AG10803 (cell line): ENCODE measurements around the gene CLDN18.

Source experiments
- DNase-seq: peaks from one replicate; pipeline ENCODE4 v3.0.0; 2010; ENCODE audit warnings: low read depth
- H3K4me3 ChIP-seq: 2 replicates; pipeline ENCODE4 v1.5.1; 2011; ENCODE audit warnings: mild to moderate bottlenecking, low read length, control low read depth
- CTCF ChIP-seq: conservative IDR thresholded peaks from 2 replicates; pipeline ENCODE4 v1.5.1; 2011; ENCODE audit warnings: mild to moderate bottlenecking, low read length, control low read depth, inconsistent platforms

CLDN18 gene

GRCh38 chr3:138060792-138061191 lies 50.8 kb downstream of the CLDN18 start:
- DNase-seq, result no peak
- TF ChIP-seq CTCF, result no peak
- H3K4me3 ChIP-seq, result no peak overlapping the region

DNA sequence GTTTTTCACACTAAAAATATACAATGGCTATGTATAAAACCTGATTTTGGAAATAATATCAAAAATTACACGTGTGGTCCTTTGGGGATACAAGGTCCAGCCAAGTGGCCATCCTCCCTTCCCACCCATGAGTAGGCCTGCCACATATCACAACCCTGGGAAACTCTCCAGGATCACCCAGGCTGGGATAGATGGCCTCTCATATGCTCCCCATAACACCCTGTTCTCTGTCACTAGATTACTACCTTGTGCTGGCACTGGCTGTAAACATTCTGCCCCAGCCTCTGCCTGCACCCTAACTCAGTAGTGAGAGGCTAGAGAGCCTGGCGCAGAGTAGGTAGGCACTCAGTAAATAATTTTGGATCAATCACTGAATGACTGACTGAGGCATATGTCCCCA lies 52.1 kb downstream of the CLDN18 start:
- no peak for TF ChIP-seq CTCF
- no peak for DNase-seq

DNA sequence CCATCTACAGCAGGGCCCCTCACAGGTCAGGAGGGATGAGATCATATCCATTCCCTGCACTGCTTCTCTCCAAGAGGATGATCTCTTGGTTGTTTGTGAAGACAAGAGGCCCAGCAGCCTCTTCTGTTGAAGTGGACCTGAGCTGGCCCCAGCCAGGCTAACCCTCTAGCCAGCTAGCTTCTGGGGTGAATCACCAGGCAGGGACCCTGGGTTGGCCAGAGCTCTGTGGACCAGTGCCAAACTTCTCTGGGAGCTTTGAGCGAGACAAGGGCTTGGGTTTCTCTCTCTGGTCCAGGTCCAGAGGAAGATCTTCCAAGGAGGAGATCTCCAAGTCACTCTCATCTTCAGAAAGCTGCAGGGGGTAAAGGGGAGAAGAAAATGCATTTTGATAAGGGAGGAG lies 52.7 kb downstream of the CLDN18 start:
- peak; percentile 57 for DNase-seq
- no peak overlapping the region for H3K4me3 ChIP-seq
- TF ChIP-seq CTCF, result no peak

More for the DNA sequence above, 52.1 kb downstream of the CLDN18 start:
- no peak overlapping the region for H3K4me3 ChIP-seq

- no peak for DNase-seq
- no peak for TF ChIP-seq CTCF
- H3K4me3 ChIP-seq, result no peak overlapping the region
Measured at GRCh38 chr3:138063416-138063815, 53.5 kb downstream of the CLDN18 start.

DNA sequence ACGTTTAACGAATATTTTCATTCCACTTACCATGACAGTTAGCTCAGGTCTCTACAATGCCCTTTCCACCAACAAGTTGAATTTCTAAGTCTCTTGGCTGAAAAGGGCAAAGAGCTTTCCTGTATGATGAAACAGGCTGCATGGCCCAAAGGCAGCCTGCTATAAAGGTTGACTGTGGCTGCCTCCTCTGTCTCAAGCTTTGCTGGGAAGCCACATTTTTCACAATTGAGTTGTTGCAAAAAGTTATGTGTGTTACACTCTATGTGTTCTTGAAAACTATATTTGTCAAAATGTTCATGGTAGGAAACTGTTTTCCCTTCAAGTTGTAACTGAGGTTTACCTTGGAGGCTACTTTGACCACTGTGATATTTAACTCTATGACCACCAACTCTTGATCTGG lies 56.0 kb downstream of the CLDN18 start:
- no peak for TF ChIP-seq CTCF
- no peak for DNase-seq
- H3K4me3 ChIP-seq, result no peak overlapping the region

GRCh38 chr3:138066383-138066782 lies 56.4 kb downstream of the CLDN18 start:
- DNase-seq, result no peak
- no peak for TF ChIP-seq CTCF
- H3K4me3 ChIP-seq, result no peak overlapping the region

DNA sequence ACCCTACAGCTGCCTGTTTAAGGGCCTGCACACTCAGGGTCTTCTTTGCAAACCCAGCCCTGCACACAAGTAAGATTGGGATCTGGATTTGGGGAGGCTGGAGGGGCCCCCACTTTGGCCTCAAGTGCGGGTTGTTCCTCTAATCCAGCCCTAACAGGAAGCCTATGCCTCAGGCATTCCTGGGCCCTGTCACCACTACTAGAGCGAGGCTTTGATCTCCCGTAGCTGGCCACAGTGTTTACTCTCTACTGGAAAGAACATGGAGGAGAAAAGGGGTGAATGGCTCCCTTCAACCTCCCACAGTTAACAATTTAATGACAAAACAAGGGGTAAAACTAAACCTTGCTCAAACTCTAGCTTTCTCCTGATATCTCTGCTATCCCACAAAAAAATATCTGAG lies 57.0 kb downstream of the CLDN18 start:
- DNase-seq, result no peak
- no peak overlapping the region for H3K4me3 ChIP-seq
- TF ChIP-seq CTCF, result no peak
